ENCODE results near the gene PRR3. TPM values are rescaled to one million over a fixed set of nuclear protein-coding genes. Genes with fewer than 3 reads are reported as not detected.

Gene PRR3
- total and polyA plus RNA-seq, 2 of the 13 experiments (the other 11 are each of a cell fraction or from before 2014, with no cell fraction given) = 14.6 to 21.2 TPM

- ATAC-seq (no peak), DNase-seq (ENCODE audit: low spot score) (no peak), FAIRE-seq (no peak)
- POLR2A ChIA-PET = interaction anchor here (0.7 to 4.8 kb wide), 8 partner anchors 10 to 61 kb away, joined by 3 to 172 read pairs (median 5); partner anchors contain the start of genes ABCF1 and DHX16
- Histone ChIP-seq H3K27me3 (ENCODE audit: control insufficient read depth in 1 of 2, insufficient read depth in 2 of 2, low read length in 2 of 2) (no peaks in the 10 kb centered on the region), H4K20me1 (ENCODE audit: insufficient read depth, low read length) (peaks cover 5% of the 10 kb centered on the region), H2AFZ (ENCODE audit: low read length) (no peak overlapping the region), H3K9me3 (ENCODE audit: low read length) (no peaks in the 10 kb centered on the region), H3K9ac (ENCODE audit: insufficient read depth, low read depth, low read length) (no peak overlapping the region), H3K4me3 (replicated peaks in 1 of 3; ENCODE audit: insufficient read depth in 1 of 3, low read depth in 2 of 3, low read length in 3 of 3) (no peak overlapping the region), H3K4me2 (ENCODE audit: low read depth, low read length) (no peak overlapping the region), H3K79me2 (ENCODE audit: insufficient read depth, low read length) (peaks cover 16% of the 10 kb centered on the region), H3K27ac (ENCODE audit: extremely low read length, insufficient read depth, low read length) (no peak overlapping the region), H3K4me1 (ENCODE audit: insufficient read depth, low read length) (peaks cover 22% of the 10 kb centered on the region), H3K36me3 (replicated peaks in 1 of 2; ENCODE audit: control insufficient read depth in 1 of 2, insufficient read depth in 2 of 2, low read length in 2 of 2) (peaks cover 13 to 29% of the 10 kb centered on the region in 2 experiments)
- intact Hi-C loops (cut with micrococcal nuclease; ENCODE audit: unreplicated experiment) = no loop called here
- CTCF ChIA-PET (ENCODE audit: low intra/inter-chr PET ratio, low total read pairs) = interaction anchor here (0.9 kb wide), 1 partner anchor 129 kb away, joined by 3 read pairs; no protein-coding TSS in a partner anchor
- no TSS peak for BruUV-seq (replicated peaks)
- in situ Hi-C loops (cut with HindIII; ENCODE audit: extremely low pct_ligation_motif_present, low pct_unique_long_range_greater_than_20kb) = no loop called here
- 89% methylated on average over 9 of the region's 9 CpGs for WGBS (ENCODE audit: low lambda C conversion rate)
- TF ChIP-seq EP300 (IDR thresholded peaks at IDR 0.05; ENCODE audit: low read depth in 2 of 2, low read length in 2 of 2) = no peak
- TF ChIP-seq EP300 (CRISPR knock-in tag; IDR thresholded peaks at IDR 0.05; ENCODE audit: borderline replicate concordance) = no peak
- TF ChIP-seq ZBTB3 (CRISPR knock-in tag; IDR thresholded peaks at IDR 0.05; ENCODE audit: borderline replicate concordance, low read depth) = no peak
- no peak for TF ChIP-seq ARHGAP35 (CRISPR knock-in tag; IDR thresholded peaks at IDR 0.05; ENCODE audit: borderline replicate concordance)
- no peak for TF ChIP-seq PREB (CRISPR knock-in tag; IDR thresholded peaks at IDR 0.05)
- no peak for TF ChIP-seq ZNF879 (CRISPR knock-in tag; IDR thresholded peaks at IDR 0.05)
- 0 out of 2 replicates have a peak, but pooled peaks have one; percentile 9 for TF ChIP-seq ZNF704 (CRISPR knock-in tag; IDR thresholded peaks at IDR 0.05; ENCODE audit: borderline replicate concordance)
- no peak for TF ChIP-seq HNF4A (CRISPR knock-in tag; IDR thresholded peaks at IDR 0.05)
- no peak for TF ChIP-seq U2AF1 (optimal IDR thresholded peaks at IDR 0.05; ENCODE audit: low read depth, low read length)
- TF ChIP-seq NR3C1 (CRISPR knock-in tag; IDR thresholded peaks at IDR 0.05) = no peak
- TF ChIP-seq, protein P1, sequence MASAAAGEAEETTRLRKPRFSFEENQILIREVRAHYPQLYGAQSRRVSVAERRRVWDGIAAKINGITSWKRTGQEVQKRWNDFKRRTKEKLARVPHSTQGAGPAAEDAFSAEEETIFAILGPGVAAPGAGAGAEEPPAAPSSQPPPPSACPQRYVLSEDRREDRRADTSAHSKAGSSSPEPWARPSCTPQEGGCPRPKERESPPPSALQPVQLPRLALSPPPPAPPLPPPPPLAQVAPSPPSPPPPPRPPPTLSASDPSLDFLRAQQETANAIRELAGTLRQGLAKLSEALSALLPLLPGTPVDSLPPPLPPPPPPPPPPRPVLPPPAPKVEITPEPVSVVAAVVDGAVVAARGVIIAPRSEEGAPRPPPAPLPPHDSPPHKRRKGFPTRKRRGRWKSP (CRISPR knock-in tag; IDR thresholded peaks at IDR 0.05) = no peak
- TF ChIP-seq RAD21 (CRISPR knock-in tag; IDR thresholded peaks at IDR 0.05) = no peak
- no peak for TF ChIP-seq ZNF367 (CRISPR knock-in tag; IDR thresholded peaks at IDR 0.05; ENCODE audit: borderline replicate concordance)
- TF ChIP-seq, protein P2, sequence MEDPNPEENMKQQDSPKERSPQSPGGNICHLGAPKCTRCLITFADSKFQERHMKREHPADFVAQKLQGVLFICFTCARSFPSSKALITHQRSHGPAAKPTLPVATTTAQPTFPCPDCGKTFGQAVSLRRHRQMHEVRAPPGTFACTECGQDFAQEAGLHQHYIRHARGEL (CRISPR knock-in tag; IDR thresholded peaks at IDR 0.05) = no peak
- TF ChIP-seq NFKB2 (CRISPR knock-in tag; IDR thresholded peaks at IDR 0.05; ENCODE audit: borderline replicate concordance) = no peak
- no peak for TF ChIP-seq ZNF740 (CRISPR knock-in tag; IDR thresholded peaks at IDR 0.05)
- TF ChIP-seq ZNF337 (CRISPR knock-in tag; IDR thresholded peaks at IDR 0.05; ENCODE audit: borderline replicate concordance, low read depth) = no peak
- peak; percentile 76; the same call in 1 of the 2 replicates for TF ChIP-seq SSRP1 (CRISPR knock-in tag; IDR thresholded peaks at IDR 0.05)
- peak in 1 of 2 experiments; percentile 16; a peak in 1 of 4 replicates for TF ChIP-seq POLR2A (IDR thresholded peaks at IDR 0.05; ENCODE audit: insufficient read depth in 1 of 2, low read depth in 2 of 2, low read length in 2 of 2)
- no peak for TF ChIP-seq SMAD1 (CRISPR knock-in tag; IDR thresholded peaks at IDR 0.05; ENCODE audit: borderline replicate concordance, low read depth)
- peak; percentile 42 for TF ChIP-seq ZNF781 (CRISPR knock-in tag; IDR thresholded peaks at IDR 0.05; ENCODE audit: borderline replicate concordance, not compliant biosample characterization)
Measured at GRCh38 chr6:30611150-30611855, 54.2 kb downstream of the PRR3 start.
